Esophagus muscularis mucosa (tissue), 4 donors: Measurements from ENCODE around the gene SH2D6. TPM values are rescaled to one million over a fixed set of nuclear protein-coding genes. Genes with fewer than 3 reads are reported as not detected.

Experiments
- DNase-seq: peaks from one replicate; pipeline ENCODE4 v3.0.0-alpha.2; 2017; ENCODE audit errors: extremely low spot score
- H3K27ac ChIP-seq, 4 donors: fragments of 200-600 bp; sonication (generic); replicated peaks in 1 of 4; 1 replicate in 3 of 4; 2 replicates in 1 of 4; pipeline ENCODE4 v1.5.1; 2016 to 2019; ENCODE audit warnings: mild to moderate bottlenecking in 1 of 4
- H3K27me3 ChIP-seq, 4 donors: fragments of 200-600 bp; sonication (generic); one replicate each; pipeline versions ENCODE4 v1.5.1 to v1.6.0; 2016 to 2019
- H3K36me3 ChIP-seq, 4 donors: fragments of 200-600 bp; sonication (generic); one replicate each; pipeline ENCODE4 v1.5.1; 2016 to 2019
- H3K4me1 ChIP-seq, 4 donors: fragments of 200-600 bp; sonication (generic); one replicate each; pipeline ENCODE4 v1.5.1; 2016 to 2019
- H3K4me3 ChIP-seq, 4 donors: fragments of 200-600 bp; sonication (generic); 1 replicate in 2 of 4; 2 replicates in 2 of 4; pipeline ENCODE4 v1.5.1; 2016 to 2019; ENCODE audit warnings: mild to moderate bottlenecking in 4 of 4, moderate library complexity in 1 of 4
- H3K9me3 ChIP-seq, 4 donors: fragments of 200-600 bp; sonication (generic); 1 replicate in 3 of 4; 2 replicates in 1 of 4; pipeline ENCODE4 v1.5.1; 2016 to 2019
- CTCF ChIP-seq, 3 experiments: fragments of 200-600 bp in 2 of 3; fragments of 450-650 bp in 1 of 3; sonication (generic) in 2 of 3; IDR thresholded peaks; one replicate each; pipeline ENCODE4 v1.5.1; 2017 to 2019; ENCODE audit warnings: antibody characterized with exemption in 3 of 3, mild to moderate bottlenecking in 2 of 3, moderate library complexity in 1 of 3
- EP300 ChIP-seq: sonication (generic); formaldehyde crosslinking; IDR thresholded peaks from one replicate; pipeline ENCODE4 v1.6.1; 2017; ENCODE audit warnings: antibody characterized with exemption
- POLR2A ChIP-seq: fragments of 450-650 bp; IDR thresholded peaks from one replicate; pipeline ENCODE4 v1.6.1; 2017; ENCODE audit warnings: antibody characterized with exemption, moderate library complexity, mild to moderate bottlenecking, low read depth
- POLR2AphosphoS5 ChIP-seq, 2 donors: sonication (generic); formaldehyde crosslinking; IDR thresholded peaks; one replicate each; pipeline ENCODE4 v1.6.1; 2017; ENCODE audit warnings: antibody characterized with exemption in 2 of 2
- WGBS: methylation state at CpG from one replicate; pipeline ENCODE4 v1.1.5; 2018; 5-methylcytosine and 5-hydroxymethylcytosine counted together
- intact Hi-C: fragments of 100-400 bp; cut with DNase I; formaldehyde crosslinking; loops from one replicate; pipeline ENCODE4 v1.15.1; 2023
- total RNA-seq, 4 donors: library from RNA; depleted of rRNA; stranded (reverse); fragments of >200 nt; gene quantifications; one replicate each; pipeline versions ENCODE4 v1.1.0 to v1.2.1, GENCODE V29; 2016

The SH2D6 gene
- total RNA-seq, 4 donors from 2014 or later: not detected

DNA sequence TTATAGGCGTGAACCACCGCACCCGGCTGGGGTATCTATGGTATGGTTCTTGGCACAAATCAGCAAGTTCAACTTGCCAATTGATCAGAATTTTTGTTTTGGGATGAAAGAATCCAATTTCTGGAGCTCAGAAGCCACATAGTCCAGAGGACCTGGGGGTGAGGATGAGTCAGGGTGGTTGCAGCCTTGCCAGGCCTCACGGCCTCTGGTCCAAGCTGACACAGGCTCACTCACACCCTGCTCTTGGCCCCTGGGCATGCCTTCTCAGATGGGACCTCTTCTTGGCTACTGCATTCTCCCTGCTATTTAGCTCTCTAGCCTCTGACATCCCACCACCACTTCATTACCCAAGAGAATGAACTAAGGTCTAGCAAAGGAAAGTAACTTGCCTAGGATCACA is 24.7 kb upstream of the SH2D6 start:
- WGBS: 88% methylated on average over 4 of the region's 4 CpGs
- H3K9me3 ChIP-seq: no peaks in the 10 kb centered on the region
- no peak overlapping the region for H3K27ac ChIP-seq
- H3K4me3 ChIP-seq: no peak overlapping the region
- no peaks in the 10 kb centered on the region for H3K27me3 ChIP-seq
- H3K36me3 ChIP-seq: peaks cover 9 to 44% (median 33%) of the 10 kb centered on the region in 4 donors
- no peak for TF ChIP-seq POLR2AphosphoS5 (IDR thresholded peaks at IDR 0.05)
- TF ChIP-seq EP300: no peak
- no peak for TF ChIP-seq CTCF (IDR thresholded peaks at IDR 0.05)
- TF ChIP-seq POLR2A: no peak
- DNase-seq: no peak
- intact Hi-C loops: no loop called here
- peaks cover 0 to 26% (median 21%) of the 10 kb centered on the region in 4 donors for H3K4me1 ChIP-seq

DNA sequence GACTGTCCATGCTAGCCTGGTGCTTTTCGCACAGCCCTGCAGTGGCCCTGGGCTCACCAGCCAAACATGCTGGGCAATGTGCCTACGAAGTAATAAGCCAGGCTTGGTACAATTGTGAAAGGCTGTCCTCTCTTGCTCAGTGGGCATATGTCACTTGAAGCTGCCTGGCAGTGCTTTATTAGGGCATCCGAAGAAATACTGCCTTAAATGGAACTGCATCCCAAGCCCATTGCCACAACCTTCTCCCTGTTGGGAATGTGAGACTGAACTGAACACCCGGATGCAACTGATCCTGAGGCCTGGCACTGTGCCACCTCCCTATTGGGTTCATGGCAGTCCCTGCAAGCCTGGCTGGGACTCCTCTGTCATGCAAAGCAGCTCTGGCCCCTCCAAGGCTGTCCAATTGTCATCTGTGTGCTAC is 24.2 kb upstream of the SH2D6 start:
- no peak overlapping the region for H3K4me3 ChIP-seq
- H3K36me3 ChIP-seq: peaks cover 9 to 44% (median 29%) of the 10 kb centered on the region in 4 donors
- intact Hi-C loops: no loop called here
- DNase-seq: no peak
- H3K27me3 ChIP-seq: no peaks in the 10 kb centered on the region
- no peaks in the 10 kb centered on the region for H3K9me3 ChIP-seq
- WGBS: 75% methylated on average over 1 of the region's 4 CpGs
- no peak for TF ChIP-seq POLR2AphosphoS5 (IDR thresholded peaks at IDR 0.05)
- TF ChIP-seq POLR2A: no peak
- no peak for TF ChIP-seq CTCF (IDR thresholded peaks at IDR 0.05)
- no peak for TF ChIP-seq EP300
- peaks cover 0 to 26% (median 21%) of the 10 kb centered on the region in 4 donors for H3K4me1 ChIP-seq
- H3K27ac ChIP-seq: no peak overlapping the region

GRCh38 chr2:85394976-85395375 is 23.5 kb upstream of the SH2D6 start:
- no peak overlapping the region for H3K27ac ChIP-seq
- H3K4me1 ChIP-seq: peaks cover 0 to 26% (median 21%) of the 10 kb centered on the region in 4 donors
- no peak for DNase-seq
- 86% methylated on average over 1 of the region's 6 CpGs for WGBS
- H3K36me3 ChIP-seq: peaks cover 7 to 37% (median 22%) of the 10 kb centered on the region in 4 donors
- TF ChIP-seq POLR2A: no peak
- TF ChIP-seq CTCF (IDR thresholded peaks at IDR 0.05): no peak
- TF ChIP-seq POLR2AphosphoS5 (IDR thresholded peaks at IDR 0.05): no peak
- TF ChIP-seq EP300: no peak
- no peak overlapping the region for H3K4me3 ChIP-seq
- H3K27me3 ChIP-seq: no peaks in the 10 kb centered on the region
- H3K9me3 ChIP-seq: no peaks in the 10 kb centered on the region
- intact Hi-C loops: no loop called here

DNA sequence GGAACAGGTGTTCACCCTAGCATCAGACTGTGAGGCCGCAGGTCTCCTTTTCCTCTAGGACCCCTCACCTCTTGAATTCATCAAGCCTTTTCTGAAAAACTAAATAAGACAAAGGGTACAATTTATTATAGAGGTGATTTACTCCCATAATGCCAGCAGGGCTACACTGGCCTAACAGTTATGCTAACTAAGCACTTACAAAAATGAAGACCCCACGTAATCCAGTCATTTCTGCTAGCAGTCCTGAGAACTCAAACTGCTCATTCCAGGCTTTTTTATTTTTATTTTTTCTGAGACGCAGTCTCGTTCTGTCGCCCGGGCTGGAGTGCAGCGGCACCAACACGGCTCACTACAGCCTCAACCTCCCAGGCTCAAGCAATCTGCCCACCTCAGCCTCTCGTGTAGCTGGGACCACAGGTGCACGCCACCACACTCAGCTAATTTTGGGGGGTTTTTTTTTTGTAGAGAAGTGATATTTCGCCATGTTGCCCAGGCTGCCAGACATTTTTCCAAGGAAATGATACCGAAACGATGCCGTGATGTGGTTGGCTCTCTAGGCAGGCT is 22.5 kb upstream of the SH2D6 start:
- DNase-seq: no peak
- Histone ChIP-seq H3K4me3 (peak overlapping the region in 1 of 4 donors; percentile 6), H3K27ac (peak overlapping the region; percentile 58 to 70 (median 67)), H3K36me3 (peaks cover 0 to 28% (median 12%) of the 10 kb centered on the region in 4 donors), H3K27me3 (no peaks in the 10 kb centered on the region), H3K9me3 (no peaks in the 10 kb centered on the region), H3K4me1 (peaks cover 0 to 26% (median 23%) of the 10 kb centered on the region in 4 donors)
- intact Hi-C loops: no loop called here
- no peak for TF ChIP-seq POLR2A
- TF ChIP-seq CTCF (IDR thresholded peaks at IDR 0.05): no peak
- TF ChIP-seq POLR2AphosphoS5 (IDR thresholded peaks at IDR 0.05): no peak
- no peak for TF ChIP-seq EP300
- 88% methylated on average over 14 of the region's 14 CpGs for WGBS
